Activated CD4-positive, alpha-beta T cell treated with anti-CD3 and anti-CD28 coated beads, Interleukin-2, amount 50 U/mL, for 1 hour (primary cell): ENCODE measurements around the gene SPIRE2.
A peak's percentile ranks its signal among the peaks of the same experiment; 100 is the strongest.
"Not testable (repeated sequence)": the region's sequence is repeated elsewhere in the genome, so short reads cannot be mapped to it uniquely, and the experiment has no call there.

Experiments used
- DNase-seq: peaks from one replicate; pipeline ENCODE4 v3.0.0-alpha.2; 2020

Gene SPIRE2

DNA sequence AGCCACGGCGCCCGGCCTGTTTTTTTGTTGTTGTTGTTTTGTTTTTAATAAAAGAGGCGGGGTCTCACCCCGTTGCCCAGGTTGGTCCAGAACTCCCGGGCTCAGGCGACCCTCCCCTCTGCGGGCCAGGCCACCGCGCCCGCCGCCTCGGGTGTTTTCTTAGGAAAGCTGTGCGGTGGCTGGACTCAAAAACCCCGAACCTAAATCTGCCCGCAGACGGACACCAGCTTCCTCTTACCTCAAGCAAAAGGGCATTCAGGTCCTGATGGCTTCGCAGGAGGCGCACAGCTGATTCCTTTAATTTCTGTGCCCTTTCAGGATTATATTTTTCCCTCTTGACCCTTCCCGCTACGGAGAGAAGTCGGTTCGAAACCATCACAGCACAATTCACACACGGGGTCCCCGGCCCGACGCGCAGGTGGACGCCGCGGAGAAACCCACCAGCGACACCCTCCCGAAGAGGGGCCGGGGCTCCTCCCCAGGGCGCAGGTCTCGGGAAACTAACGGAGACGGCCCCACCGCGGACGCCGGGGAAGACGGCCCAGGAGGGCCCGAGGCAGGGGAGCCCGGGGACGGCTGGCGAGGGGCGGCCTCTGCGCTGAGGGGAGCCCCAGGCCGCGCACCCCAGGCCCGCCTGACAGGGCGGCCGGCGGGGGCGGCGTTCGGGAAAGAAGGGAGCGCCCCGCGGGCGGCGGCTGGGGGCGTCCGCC, 12.5 kb upstream of the SPIRE2 start:
- DNase-seq, result no peak

DNA sequence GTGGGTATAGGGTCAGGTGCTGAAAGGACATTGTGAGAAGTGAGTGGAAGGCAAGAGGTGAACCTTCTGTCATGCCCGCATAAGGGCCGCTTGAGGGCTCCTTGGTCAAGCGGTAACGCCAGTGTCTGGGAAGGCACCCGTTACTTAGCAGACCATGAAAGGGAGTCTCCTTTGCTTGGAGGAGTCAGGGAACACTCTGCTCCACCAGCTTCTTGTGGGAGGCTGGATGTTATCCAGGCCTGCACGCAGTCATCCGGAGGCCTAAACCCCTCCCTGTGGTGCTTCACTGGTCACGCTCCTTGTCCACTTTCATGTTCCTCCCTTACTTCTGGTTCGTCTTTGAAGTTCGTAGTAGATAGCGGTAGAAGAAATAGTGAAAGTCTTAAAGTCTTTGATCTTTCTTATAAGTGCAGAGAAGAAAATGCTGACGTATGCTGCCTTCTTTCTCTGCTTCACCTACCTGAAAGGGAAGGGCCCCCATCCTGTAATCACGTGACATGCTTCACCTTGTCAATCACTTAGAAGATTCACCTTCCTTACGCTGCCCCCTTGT, 9.3 kb upstream of the SPIRE2 start:
- not testable (repeated sequence) for DNase-seq

- not testable (repeated sequence) for DNase-seq
Measured at GRCh38 chr16:89819448-89819847, 8.8 kb upstream of the SPIRE2 start.

DNA sequence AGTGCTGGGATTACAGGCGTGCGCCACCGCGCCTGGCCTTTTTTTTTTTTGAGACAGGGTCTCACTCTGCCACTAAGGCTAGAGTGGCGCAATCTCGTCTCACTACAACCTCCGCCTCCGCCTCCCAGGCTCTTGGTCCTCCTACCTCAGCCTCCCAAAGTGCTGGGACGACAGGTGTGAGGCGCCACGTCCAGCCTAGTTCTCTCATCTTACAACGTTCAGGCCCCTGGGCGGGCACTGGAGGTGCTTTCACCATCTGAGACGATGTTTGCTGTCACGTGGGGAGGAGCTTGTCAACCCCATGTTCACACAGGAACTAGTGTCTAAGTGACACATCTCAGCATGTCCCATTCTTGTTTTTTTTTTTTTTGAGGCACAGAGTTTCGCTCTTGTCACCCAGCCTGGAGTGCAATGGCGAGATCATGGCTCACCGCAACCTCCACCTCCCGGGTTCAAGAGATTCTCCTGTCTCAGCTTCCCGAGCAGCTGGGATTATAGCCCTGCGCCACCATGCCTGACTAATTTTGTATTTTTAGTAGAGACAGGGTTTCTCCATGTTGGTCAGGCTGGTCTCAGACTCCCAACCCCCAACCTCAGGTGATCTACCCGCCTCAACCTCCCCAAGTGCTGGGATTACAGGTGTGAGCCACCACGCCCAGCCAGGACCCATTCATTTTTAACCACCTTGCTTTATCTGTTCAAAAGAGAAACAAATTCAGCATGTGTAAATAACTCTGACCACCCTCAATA, 6.7 kb upstream of the SPIRE2 start:
- DNase-seq, result no peak

DNA sequence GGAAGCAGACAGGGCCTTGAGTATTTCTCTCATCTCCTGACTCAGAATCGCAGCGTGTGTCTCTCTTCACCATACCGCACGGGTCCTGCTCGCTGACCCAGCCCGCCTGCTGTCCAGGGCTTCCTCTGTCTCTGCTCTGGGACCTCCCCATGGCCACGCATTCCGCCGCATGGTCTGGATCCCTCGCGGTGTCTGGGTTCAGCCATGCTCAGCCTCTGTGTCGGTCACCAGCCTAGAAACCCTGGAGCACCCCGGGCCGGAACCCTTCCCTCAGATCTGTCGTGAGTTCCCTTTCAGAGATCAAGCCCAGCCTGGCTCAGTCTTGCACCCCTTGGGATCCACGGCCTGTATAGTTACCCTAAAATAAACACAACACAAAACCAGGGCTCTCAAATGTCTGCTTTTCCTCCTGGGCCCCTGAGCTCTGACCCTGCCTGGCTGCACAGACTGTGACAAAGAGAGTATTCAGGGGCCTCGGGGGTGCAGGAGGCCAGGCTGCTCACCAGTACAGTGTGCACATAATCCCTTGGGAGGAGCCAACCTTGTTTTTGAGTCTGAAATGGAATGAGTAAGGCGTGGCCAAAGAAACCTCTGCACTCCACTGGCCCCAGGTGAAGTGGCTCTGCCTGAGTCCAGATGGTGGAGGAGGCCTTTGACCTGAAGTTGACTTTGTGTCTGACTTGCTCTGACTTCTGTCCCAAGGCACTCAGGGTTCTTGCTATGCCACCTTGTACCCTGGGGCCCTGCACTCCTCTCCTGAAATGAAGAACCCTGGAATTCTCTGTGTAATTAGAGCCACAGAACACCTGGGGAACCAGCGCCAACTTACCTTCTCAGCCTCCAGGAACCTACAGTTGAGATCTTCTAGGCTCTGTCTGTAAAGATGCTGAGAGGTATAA, 5.8 kb upstream of the SPIRE2 start:
- no peak for DNase-seq

GRCh38 chr16:89823087-89823823, 5.0 kb upstream of the SPIRE2 start:
- DNase-seq, result no peak

GRCh38 chr16:89823824-89824148, 4.5 kb upstream of the SPIRE2 start:
- DNase-seq, result not testable (repeated sequence)

- no peak for DNase-seq
Measured at GRCh38 chr16:89826531-89827382, 1.5 kb upstream of the SPIRE2 start.

GRCh38 chr16:89827383-89828198, 684 bp upstream of the SPIRE2 start:
- DNase-seq, result no peak

DNA sequence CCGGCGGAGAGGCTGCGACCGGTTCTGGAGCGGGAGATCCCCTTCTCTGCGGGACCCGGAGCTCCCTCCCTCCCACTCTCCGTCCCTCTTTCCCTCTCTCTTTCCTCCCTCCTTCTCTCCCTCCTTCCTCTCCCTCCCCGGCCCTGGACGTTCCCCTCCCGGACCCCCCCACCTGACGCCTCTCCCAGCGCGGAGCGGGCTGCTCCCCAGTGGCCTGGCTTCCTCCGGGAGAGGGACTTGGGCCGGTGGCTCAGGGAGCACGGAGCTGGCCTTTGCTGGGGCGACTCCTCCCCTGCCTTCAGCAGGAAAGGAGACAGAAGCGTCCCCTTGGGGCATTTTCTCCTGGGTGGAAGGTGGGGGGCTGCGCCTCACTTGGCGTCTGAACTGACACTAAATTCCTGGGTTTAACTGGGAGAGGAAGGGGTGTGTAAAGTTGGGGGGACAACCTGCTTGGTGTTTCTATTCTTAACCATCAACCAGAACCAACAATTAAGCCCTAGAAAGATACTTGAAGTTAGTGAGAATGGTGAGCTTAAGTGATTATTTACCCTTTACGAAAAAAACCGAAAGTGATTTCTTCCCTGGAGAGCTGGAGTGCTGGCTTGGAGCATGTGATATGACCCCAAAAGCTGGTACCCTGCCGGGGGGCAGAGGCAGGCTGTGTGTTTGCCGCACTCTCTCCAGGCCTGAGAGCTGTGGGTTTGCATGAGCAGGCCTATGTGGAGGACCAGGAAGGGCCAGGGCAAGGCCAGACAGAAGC, 775 bp downstream of the SPIRE2 start:
- DNase-seq, result no peak

GRCh38 chr16:89829630-89830437, 1.6 kb downstream of the SPIRE2 start:
- no peak for DNase-seq

- no peak for DNase-seq
Measured at GRCh38 chr16:89831810-89832328, 3.6 kb downstream of the SPIRE2 start.

DNA sequence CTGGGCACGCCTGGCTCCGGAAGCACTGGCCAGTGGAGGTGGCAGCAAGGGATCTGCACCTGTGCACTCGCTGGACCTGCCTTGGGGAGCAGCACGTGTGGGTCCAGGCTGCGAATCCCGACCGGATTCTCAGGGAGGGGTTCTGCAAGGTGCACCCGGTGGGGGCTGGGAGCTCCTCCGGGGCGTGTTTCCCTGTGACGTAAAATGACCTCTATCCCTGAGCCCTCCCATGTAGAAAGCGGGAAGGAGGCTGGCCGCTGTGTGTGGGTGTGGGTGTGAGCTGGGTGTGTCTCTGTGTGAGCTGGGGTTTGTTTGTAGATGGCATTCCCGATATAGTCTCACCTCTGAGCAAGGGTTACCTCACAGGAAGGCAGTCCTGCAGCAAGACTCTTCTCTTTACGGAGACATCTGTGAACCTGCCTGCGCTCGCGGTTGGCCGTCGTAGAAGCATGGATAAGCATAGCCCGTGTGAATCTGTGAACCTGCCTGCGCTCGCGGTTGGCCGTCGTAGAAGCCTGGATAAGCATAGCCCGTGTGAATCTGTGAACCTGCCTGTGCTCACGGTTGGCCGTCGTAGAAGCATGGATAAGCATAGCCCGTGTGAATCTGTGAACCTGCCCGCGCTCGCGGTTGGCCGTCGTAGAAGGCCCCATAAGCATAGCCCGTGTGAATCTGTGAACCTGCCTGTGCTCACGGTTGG, 5.5 kb downstream of the SPIRE2 start:
- DNase-seq, result not testable (repeated sequence)

DNA sequence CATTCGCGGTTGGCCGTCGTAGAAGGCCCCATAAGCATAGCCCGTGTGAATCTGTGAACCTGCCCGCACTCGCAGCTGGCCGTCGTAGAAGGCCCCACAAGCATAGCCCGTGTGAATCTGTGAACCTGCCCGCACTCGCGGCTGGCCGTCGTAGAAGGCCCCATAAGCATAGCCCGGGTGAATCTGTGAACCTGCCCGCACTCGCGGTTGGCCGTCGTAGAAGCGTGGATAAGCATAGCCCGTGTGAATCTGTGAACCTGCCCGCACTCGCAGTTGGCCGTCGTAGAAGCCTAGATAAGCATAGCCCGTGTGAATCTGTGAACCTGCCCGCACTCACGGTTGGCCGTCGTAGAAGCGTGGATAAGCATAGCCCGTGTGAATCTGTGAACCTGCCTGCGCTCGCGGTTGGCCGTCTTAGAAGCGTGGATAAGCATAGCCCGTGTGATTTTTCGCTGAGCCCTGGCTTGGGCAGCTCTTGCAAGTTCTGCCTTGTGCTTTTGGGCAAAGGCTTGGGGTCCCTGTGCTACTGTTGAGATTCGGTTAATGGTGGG, 6.6 kb downstream of the SPIRE2 start:
- DNase-seq, result not testable (repeated sequence)

DNA sequence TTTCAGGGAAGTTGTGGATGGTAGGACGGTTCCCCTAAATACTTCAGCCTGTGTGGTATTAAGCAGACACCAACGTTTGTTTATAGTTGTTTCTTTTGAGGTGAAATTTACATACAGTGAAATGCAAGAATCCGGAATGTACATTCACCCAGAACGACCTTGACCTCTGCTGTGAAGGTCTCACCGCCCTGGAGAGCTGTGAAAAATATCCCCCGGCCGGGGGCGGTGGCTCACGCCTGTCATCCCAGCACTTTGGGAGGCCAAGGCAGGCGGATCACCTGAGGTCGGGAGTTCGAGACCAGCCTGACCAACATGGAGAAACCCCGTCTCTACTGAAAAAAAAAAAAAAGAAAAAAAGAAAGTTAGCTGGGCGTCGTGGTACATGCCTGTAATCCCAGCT, 8.2 kb downstream of the SPIRE2 start:
- not testable (repeated sequence) for DNase-seq

DNA sequence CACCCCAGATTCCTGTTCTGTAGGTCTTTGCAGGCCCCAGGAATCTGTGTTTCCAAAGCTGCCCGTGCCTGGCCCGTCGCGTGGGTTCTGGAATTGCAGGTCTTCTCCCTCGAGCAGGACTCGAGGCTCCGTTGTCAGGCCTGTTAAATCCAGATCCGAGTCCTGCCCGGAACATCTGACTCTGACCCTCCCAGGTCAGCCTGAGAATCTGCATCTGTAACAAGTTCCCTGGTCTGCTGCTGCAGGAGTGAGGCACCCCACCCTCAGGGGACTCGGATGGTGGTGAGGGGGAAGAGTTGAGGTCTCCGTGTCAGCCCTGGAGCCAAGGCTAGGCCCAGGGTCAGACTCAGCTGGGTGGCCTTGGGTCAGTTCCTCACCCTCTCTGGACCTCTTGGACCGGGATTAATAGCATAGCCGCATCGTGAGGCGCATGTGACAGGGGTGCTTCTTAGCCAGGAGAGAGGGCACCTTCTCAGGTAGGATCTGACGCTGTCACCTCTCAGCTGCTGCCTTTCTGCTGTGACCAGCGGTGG, 8.8 kb downstream of the SPIRE2 start:
- no peak for DNase-seq

DNA sequence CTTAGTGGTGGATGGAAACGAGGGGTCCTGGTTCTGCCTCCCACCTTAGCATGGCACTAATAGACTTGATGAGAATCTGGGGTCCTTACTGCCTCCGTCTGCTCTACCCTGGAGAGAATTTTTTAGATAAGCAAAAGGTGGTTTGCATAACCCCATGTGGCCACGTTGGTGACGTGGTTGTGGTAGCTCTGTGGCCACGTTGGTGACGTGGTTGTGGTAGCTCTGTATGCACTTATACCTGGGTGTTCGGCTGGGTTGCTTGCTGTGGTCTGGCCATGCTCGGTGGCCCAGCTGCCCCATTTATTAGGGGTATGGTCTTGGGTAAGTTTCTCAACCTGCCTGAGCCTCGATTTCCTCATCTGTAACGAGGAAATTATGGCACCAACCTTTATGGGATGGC, 13.0 kb downstream of the SPIRE2 start:
- DNase-seq, result peak; percentile 34
